K562 (cell line): ENCODE measurements around the gene MBOAT1. TPM values are rescaled to one million over a fixed set of nuclear protein-coding genes. Genes with fewer than 3 reads are reported as not detected.

Experiments
- CEBPG ChIP-seq, 3 experiments: fragments of 200-800 bp in 1 of 3; sonication (Bioruptor generic) in 1 of 3; sonication (generic) in 1 of 3; formaldehyde crosslinking in 1 of 3; IDR thresholded peaks in 2 of 3; conservative IDR thresholded peaks in 1 of 3; 2 replicates each; pipeline versions ENCODE4 v1.6.1 to v1.8.0; 2016 to 2022; ENCODE audit warnings: missing compliant biosample characterization in 2 of 3, missing genetic modification characterization in 2 of 3, mild to moderate bottlenecking in 1 of 3, missing genetic modification reagents in 1 of 3
- HDAC1 ChIP-seq, 2 experiments: fragments of 450-650 bp; IDR thresholded peaks; 2 replicates each; pipeline ENCODE4 v1.6.1; 2016 to 2017; ENCODE audit warnings: inconsistent platforms in 1 of 2, mild to moderate bottlenecking in 1 of 2, moderate library complexity in 1 of 2
- HOXB6 ChIP-seq: fragments of 250-450 bp; sonication (Bioruptor Pico); IDR thresholded peaks from 2 replicates; pipeline ENCODE4 v1.5.1; 2022; ENCODE audit warnings: mild to moderate bottlenecking, borderline replicate concordance
- KLF10 ChIP-seq: fragments of 250-450 bp; sonication (Bioruptor Pico); IDR thresholded peaks from 2 replicates; pipeline ENCODE4 v1.6.1; 2021; ENCODE audit warnings: matching md5 sums
- MIER1 ChIP-seq: fragments of 450-650 bp; IDR thresholded peaks from 2 replicates; pipeline ENCODE4 v1.6.1; 2016; ENCODE audit warnings: antibody characterized with exemption, mild to moderate bottlenecking, low read depth
- NR2F6 ChIP-seq: fragments of 450-650 bp; formaldehyde crosslinking; IDR thresholded peaks from 2 replicates; pipeline ENCODE4 v1.4.0; 2020; ENCODE audit warnings: mild to moderate bottlenecking
- RBM14 ChIP-seq: fragments of 200-400 bp; formaldehyde crosslinking; IDR thresholded peaks from 2 replicates; pipeline ENCODE4 v1.6.1; 2018; ENCODE audit warnings: low read depth, mild to moderate bottlenecking, low read length, moderate library complexity, borderline replicate concordance; ENCODE audit not compliant: insufficient read depth
- RBM34 ChIP-seq: fragments of 200-400 bp; formaldehyde crosslinking; IDR thresholded peaks from 2 replicates; pipeline ENCODE4 v1.6.1; 2018; ENCODE audit warnings: low read length, borderline replicate concordance; ENCODE audit not compliant: insufficient read depth
- RERE ChIP-seq: sonication (generic); formaldehyde crosslinking; IDR thresholded peaks from 2 replicates; pipeline ENCODE4 v1.8.0; 2023; ENCODE audit warnings: missing genetic modification reagents, mild to moderate bottlenecking, borderline replicate concordance
- SIN3A ChIP-seq, 2 experiments: fragments of 150-350 bp in 1 of 2; IDR thresholded peaks; 2 replicates each; pipeline ENCODE4 v1.6.1; 2011 to 2016; ENCODE audit warnings: borderline replicate concordance in 2 of 2, low read depth in 2 of 2, low read length in 2 of 2, mild to moderate bottlenecking in 2 of 2, moderate library complexity in 2 of 2; ENCODE audit not compliant: control insufficient read depth in 1 of 2
- SOX6 ChIP-seq: fragments of 450-650 bp; IDR thresholded peaks from 2 replicates; pipeline ENCODE4 v1.6.1; 2014; ENCODE audit warnings: mild to moderate bottlenecking
- STAG1 ChIP-seq: sonication (generic); formaldehyde crosslinking; IDR thresholded peaks from 2 replicates; pipeline ENCODE4 v1.5.0; 2020; ENCODE audit warnings: missing genetic modification reagents, borderline replicate concordance
- STAT5B ChIP-seq: fragments of 250-450 bp; sonication (Bioruptor Pico); IDR thresholded peaks from 2 replicates; pipeline ENCODE4 v1.8.0; 2021; ENCODE audit warnings: mild to moderate bottlenecking, inconsistent platforms
- TAF1 ChIP-seq: IDR thresholded peaks from 2 replicates; pipeline ENCODE4 v1.6.1; 2011; ENCODE audit warnings: mild to moderate bottlenecking, low read length, moderate library complexity; ENCODE audit not compliant: insufficient read depth, control insufficient read depth, severe bottlenecking; ENCODE audit errors: extremely low read depth
- ZBTB1 ChIP-seq: sonication (generic); formaldehyde crosslinking; IDR thresholded peaks from 2 replicates; pipeline ENCODE4 v1.8.1; 2023; ENCODE audit warnings: missing genetic modification reagents, low read depth, mild to moderate bottlenecking, borderline replicate concordance
- ZNF224 ChIP-seq: sonication (generic); formaldehyde crosslinking; IDR thresholded peaks from 2 replicates; pipeline ENCODE4 v1.8.0; 2022; ENCODE audit warnings: mild to moderate bottlenecking, missing genetic modification reagents
- ZNF24 ChIP-seq: fragments of 450-650 bp; IDR thresholded peaks from 2 replicates; pipeline ENCODE4 v1.6.1; 2016
- ZNF431 ChIP-seq: sonication (generic); formaldehyde crosslinking; IDR thresholded peaks from 2 replicates; pipeline ENCODE4 v1.8.0; 2022; ENCODE audit warnings: mild to moderate bottlenecking, missing genetic modification reagents
- ZNF584 ChIP-seq: fragments of 200-800 bp; sonication (Bioruptor generic); IDR thresholded peaks from 2 replicates; pipeline ENCODE4 v1.6.1; 2016; ENCODE audit warnings: low read depth, mild to moderate bottlenecking, missing genetic modification characterization, missing compliant biosample characterization
- polyA plus RNA-seq, 8 experiments: library from polyadenylated mRNA; depleted of rRNA in 4 of 8; stranded (reverse) in 5 of 8; unstranded in 3 of 8; fragments of >200 nt; fragmentation: Nextera tagmentation in 2 of 8; fragmentation: Illumina TruSeq in 1 of 8; extraction: Ambion mirVana in 2 of 8; extraction: Trizol in 1 of 8; gene quantifications; 2 replicates each; pipeline versions ENCODE4 v1.2.1 to v1.2.3, GENCODE V29; 2011 to 2014; ENCODE audit warnings: inconsistent platforms in 1 of 8, missing spikeins in 1 of 8
- total RNA-seq, 7 experiments: library from RNA; depleted of rRNA in 6 of 7; stranded (reverse); fragments of >200 nt in 6 of 7; fragmentation: Illumina TruSeq in 2 of 7; extraction: Trizol in 2 of 7; gene quantifications; 2 replicates each; pipeline versions ENCODE4 v1.2.1 to v1.2.3, GENCODE V29; 2011 to 2021; ENCODE audit warnings: low replicate concordance in 1 of 7
- TF ChIP-seq, protein P1 (sequence below): IDR thresholded peaks from 2 replicates; pipeline ENCODE4 v1.6.1; 2012; ENCODE audit warnings: low read depth, low read length, improper control_type of control experiment, borderline replicate concordance

The MBOAT1 gene
- total and polyA plus RNA-seq, 9 of the 15 experiments (the other 6 are each of a cell fraction or from before 2014, with no cell fraction given) = 0.13 to 16.5 (median 10.3) TPM

- TF ChIP-seq MIER1 (no peak), ZBTB1 (peak; percentile 70; the same call in 1 of the 2 replicates), ZNF431 (CRISPR knock-in tag) (no peak; the same call in 1 of the 2 replicates), RBM14 (no peak), SOX6 (0 out of 2 replicates have a peak, but pooled peaks have one; percentile 30), HOXB6 (no peak), STAT5B (CRISPR knock-in tag) (no peak), ZNF584 (no peak), RBM34 (peak; percentile 95; the same call in 1 of the 2 replicates), CEBPG (CRISPR knock-in tag; IDR thresholded peaks at IDR 0.05) (no peak), CEBPG (tag; conservative IDR thresholded peaks at IDR 0.05 in 1 of 2, IDR thresholded peaks at IDR 0.05 in 1 of 2) (no peak), HDAC1 (IDR thresholded peaks at IDR 0.05) (no peak), STAG1 (no peak), TAF1 (peak; percentile 61), RERE (CRISPR knock-in tag) (no peak; the same call in 1 of the 2 replicates), NR2F6 (CRISPR knock-in tag) (no peak), SIN3A (IDR thresholded peaks at IDR 0.05; ENCODE audit: borderline replicate concordance in 2 of 2, control insufficient read depth in 1 of 2, low read depth in 2 of 2, low read length in 2 of 2) (peak in 1 of 2 experiments; percentile 59; a peak in 1 of 4 replicates), ZNF24 (peak; percentile 20; the same call in 1 of the 2 replicates), ZNF224 (CRISPR knock-in tag) (no peak), KLF10 (CRISPR knock-in tag) (no peak)
- TF ChIP-seq, protein P1, sequence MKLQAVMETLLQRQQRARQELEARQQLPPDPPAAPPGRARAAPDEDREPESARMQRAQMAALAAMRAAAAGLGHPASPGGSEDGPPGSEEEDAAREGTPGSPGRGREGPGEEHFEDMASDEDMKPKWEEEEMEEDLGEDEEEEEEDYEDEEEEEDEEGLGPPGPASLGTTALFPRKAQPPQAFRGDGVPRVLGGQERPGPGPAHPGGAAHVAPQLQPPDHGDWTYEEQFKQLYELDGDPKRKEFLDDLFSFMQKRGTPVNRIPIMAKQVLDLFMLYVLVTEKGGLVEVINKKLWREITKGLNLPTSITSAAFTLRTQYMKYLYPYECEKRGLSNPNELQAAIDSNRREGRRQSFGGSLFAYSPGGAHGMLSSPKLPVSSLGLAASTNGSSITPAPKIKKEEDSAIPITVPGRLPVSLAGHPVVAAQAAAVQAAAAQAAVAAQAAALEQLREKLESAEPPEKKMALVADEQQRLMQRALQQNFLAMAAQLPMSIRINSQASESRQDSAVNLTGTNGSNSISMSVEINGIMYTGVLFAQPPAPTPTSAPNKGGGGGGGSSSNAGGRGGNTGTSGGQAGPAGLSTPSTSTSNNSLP = no peak
These were observed at the start of gene MBOAT1 (continued) for GRCh38 chr6:20212392-20213111.
